Measurements from ENCODE around the gene ABHD16A. TPM values are rescaled to one million over a fixed set of nuclear protein-coding genes. Genes with fewer than 3 reads are reported as not detected.

The ABHD16A gene
- polyA plus RNA-seq, 1 experiment: 53.3 TPM

DNA sequence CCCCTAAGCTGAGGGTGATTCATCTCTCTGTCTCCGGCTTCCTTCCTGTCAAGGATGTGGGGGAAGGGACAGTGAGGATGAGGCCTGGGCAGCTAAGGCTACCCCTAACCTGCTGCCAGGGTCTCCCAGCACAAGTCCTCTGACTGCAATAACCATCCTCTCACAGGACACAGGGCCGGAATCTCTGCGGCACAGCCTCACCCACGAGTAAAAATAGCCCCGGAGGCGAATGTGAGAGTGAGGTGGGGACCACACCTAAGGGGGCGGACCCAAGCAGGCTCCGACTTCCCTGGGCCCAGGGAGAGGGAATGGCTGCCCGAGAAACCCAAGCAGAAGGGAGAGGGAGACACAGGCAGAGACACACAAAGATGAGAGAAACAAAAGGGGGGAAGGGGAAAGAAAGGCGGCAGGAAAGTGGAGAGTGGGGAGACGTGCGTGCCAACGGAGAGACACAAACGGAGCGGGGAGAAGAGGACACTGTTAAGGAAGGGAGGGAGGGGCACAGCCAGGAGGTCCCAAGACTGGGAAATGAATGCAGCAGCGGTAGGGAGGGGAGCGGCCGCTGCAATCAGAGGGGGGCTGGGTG, 31.8 kb upstream of the ABHD16A start:
- H3K36me3 ChIP-seq (ENCODE audit: control insufficient read depth, insufficient read depth, low read length): peaks cover 20% of the 10 kb centered on the region
- no peaks in the 10 kb centered on the region for H3K27me3 ChIP-seq (ENCODE audit: control insufficient read depth, insufficient read depth, low read length)
- DNase-seq (ENCODE audit: low read depth): no peak
- ChIA-PET CTCF (interaction anchor here (0.6 to 6.5 kb wide), 3 partner anchors 35 to 73 kb away, joined by 3 to 35 read pairs (median 4); no protein-coding TSS in a partner anchor), POLR2A (no interaction called here)
- TF ChIP-seq CTCF (IDR thresholded peaks at IDR 0.05; ENCODE audit: insufficient read depth, low read depth, low read length): no peak
- peak overlapping the region; percentile 90 for H3K4me3 ChIP-seq (ENCODE audit: low read depth, low read length)

DNA sequence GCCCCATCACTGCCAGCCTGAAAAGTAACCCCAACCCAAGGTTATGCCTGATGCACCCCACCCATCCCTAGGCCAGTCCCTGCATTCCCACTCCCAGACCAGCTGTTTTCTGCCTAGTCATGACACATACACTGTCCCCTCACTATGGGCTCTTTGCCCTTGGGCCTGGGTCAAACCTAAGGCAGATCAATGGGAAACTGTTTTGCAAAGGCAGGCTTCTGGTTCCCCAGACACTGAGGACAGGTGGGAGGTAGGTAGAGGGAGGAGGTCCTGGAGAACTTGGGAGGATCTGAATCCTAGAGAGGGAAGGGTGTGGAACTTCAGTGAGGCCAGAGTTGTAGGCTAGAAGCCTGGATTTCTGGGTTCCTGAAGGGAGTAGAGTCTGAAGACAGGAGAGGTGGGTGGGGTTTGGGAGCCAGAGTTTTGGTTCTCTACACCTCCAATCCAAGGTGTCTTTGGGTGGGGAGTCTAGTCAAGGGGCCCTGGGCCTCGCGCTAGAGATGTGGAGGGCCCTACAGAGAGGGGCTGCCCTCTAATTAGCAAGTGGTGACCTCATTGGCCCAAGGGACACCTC, 31.2 kb upstream of the ABHD16A start:
- ChIA-PET POLR2A (no interaction called here), CTCF (interaction anchor here (1.1 to 6.5 kb wide), 2 partner anchors 36 to 73 kb away, joined by 4 to 35 read pairs; no protein-coding TSS in a partner anchor)
- Histone ChIP-seq H3K36me3 (ENCODE audit: control insufficient read depth, insufficient read depth, low read length) (peaks cover 20% of the 10 kb centered on the region), H3K4me3 (ENCODE audit: low read depth, low read length) (peak overlapping the region; percentile 90), H3K27me3 (ENCODE audit: control insufficient read depth, insufficient read depth, low read length) (no peaks in the 10 kb centered on the region)
- no peak for DNase-seq (ENCODE audit: low read depth)
- no peak for TF ChIP-seq CTCF (IDR thresholded peaks at IDR 0.05; ENCODE audit: insufficient read depth, low read depth, low read length)

GRCh38 chr6:31733734-31734133, 30.6 kb upstream of the ABHD16A start:
- ChIA-PET CTCF (interaction anchor here (2.2 kb wide), 1 partner anchor 36 kb away, joined by 10 read pairs; no protein-coding TSS in a partner anchor), POLR2A (interaction anchor here (0.6 kb wide), 1 partner anchor 174 kb away, joined by 5 read pairs; no protein-coding TSS in a partner anchor)
- no peak for TF ChIP-seq CTCF (IDR thresholded peaks at IDR 0.05; ENCODE audit: insufficient read depth, low read depth, low read length)

DNA sequence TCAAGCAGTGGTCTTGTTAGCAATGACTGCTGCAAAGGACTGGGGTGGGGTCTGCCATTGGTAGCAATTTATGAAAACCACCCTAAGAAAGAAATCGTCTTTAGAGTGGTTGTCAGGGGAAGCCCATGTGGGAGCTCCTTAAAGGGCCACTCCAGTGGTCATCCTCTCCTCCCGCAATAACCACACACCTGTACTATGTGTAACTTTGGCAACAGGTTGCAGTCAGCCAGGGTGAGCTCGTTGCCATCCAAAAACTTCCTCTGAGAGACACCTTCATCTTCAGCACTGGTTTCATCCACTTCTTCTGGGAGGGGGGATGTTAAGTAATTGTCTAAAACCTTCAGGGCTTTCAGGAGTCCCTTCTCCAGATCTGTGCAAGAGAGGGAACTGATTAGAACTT, 28.9 kb upstream of the ABHD16A start:
- peaks cover 20% of the 10 kb centered on the region for H3K36me3 ChIP-seq (ENCODE audit: control insufficient read depth, insufficient read depth, low read length)
- ChIA-PET POLR2A (no interaction called here), CTCF (interaction anchor here (2.2 kb wide), 1 partner anchor 38 kb away, joined by 10 read pairs; no protein-coding TSS in a partner anchor)
- no peaks in the 10 kb centered on the region for H3K27me3 ChIP-seq (ENCODE audit: control insufficient read depth, insufficient read depth, low read length)
- no peak for DNase-seq (ENCODE audit: low read depth)
- H3K4me3 ChIP-seq (ENCODE audit: low read depth, low read length): no peak overlapping the region
- no peak for TF ChIP-seq CTCF (IDR thresholded peaks at IDR 0.05; ENCODE audit: insufficient read depth, low read depth, low read length)

More at GRCh38 chr6:31733734-31734133, 30.6 kb upstream of the ABHD16A start:
- H3K27me3 ChIP-seq (ENCODE audit: control insufficient read depth, insufficient read depth, low read length): no peaks in the 10 kb centered on the region
- H3K4me3 ChIP-seq (ENCODE audit: low read depth, low read length): no peak overlapping the region; the same call in 1 of the 2 replicates
- DNase-seq (ENCODE audit: low read depth): no peak
- peaks cover 20% of the 10 kb centered on the region for H3K36me3 ChIP-seq (ENCODE audit: control insufficient read depth, insufficient read depth, low read length)

DNA sequence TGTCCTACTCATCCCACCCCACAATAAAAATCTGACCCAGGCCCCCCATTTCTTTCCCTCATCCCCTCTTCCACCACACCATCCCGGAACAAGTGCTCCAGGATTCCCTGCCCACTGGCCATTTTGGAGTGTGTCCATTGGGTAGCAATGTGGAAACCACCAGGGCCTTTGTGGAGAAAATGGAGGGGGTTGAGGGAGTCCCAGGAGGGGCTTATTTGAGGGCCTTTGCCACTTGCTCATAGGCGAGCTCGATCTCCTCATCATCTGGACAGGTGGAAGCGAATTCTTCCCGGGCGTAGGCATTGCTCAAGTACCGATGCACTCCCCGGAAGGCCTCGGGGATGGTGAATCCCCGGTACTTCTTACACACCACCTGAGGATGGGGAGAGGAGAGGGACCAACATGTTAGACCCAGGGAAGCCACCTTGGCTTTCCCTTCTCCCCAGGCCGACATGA, 27.5 kb upstream of the ABHD16A start:
- TF ChIP-seq CTCF (IDR thresholded peaks at IDR 0.05; ENCODE audit: insufficient read depth, low read depth, low read length): no peak
- peaks cover 26% of the 10 kb centered on the region for H3K36me3 ChIP-seq (ENCODE audit: control insufficient read depth, insufficient read depth, low read length)
- no peaks in the 10 kb centered on the region for H3K27me3 ChIP-seq (ENCODE audit: control insufficient read depth, insufficient read depth, low read length)
- DNase-seq (ENCODE audit: low read depth): no peak
- ChIA-PET CTCF (interaction anchor here (0.6 to 4.6 kb wide), 11 partner anchors 7 to 232 kb away, joined by 3 to 28 read pairs (median 5); partner anchors contain the start of genes LSM2 and LY6G6D), POLR2A (interaction anchor here (0.9 kb wide), 1 partner anchor 33 kb away, joined by 3 read pairs; no protein-coding TSS in a partner anchor)
- H3K4me3 ChIP-seq (ENCODE audit: low read depth, low read length): peak overlapping the region; percentile 88

Measured in BJ (cell line).